COLO829 (cell line): ENCODE data around the gene PROS1.
A peak's percentile ranks its signal among the peaks of the same experiment; 100 is the strongest.
"Not testable (repeated sequence)": the region's sequence is repeated elsewhere in the genome, so short reads cannot be mapped to it uniquely, and the experiment has no call there.

Experiments
- DNase-seq: peaks from one replicate; pipeline ENCODE4 v3.0.0; 2012; ENCODE audit warnings: low spot score

The PROS1 gene

GRCh38 chr3:93873412-93873811, 100.3 kb downstream of the PROS1 start:
- not testable (repeated sequence) for DNase-seq

- no peak for DNase-seq
Measured at GRCh38 chr3:93867425-93867824, 106.3 kb downstream of the PROS1 start.

GRCh38 chr3:93861017-93861416, 112.7 kb downstream of the PROS1 start:
- no peak for DNase-seq

DNA sequence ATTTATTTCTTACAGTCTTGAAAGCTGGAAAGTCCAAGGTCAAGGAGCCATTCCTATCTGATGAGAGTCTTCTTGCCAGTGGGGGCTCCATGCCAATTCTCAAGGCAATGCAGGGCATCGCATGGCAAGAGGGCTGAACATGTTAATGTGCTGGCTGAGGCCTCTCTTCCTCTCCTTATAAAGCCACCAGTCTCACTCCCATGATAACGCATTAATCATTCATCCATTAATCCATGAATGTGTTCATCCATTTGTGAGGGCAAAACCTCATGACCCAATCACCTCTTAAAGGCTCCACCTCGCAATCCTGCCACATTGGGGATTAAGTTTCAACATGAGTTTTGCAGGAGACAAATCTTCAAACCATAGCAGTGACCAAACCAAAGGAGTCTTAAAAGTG, 118.3 kb downstream of the PROS1 start:
- DNase-seq, result no peak

GRCh38 chr3:93852228-93852627, 121.5 kb downstream of the PROS1 start:
- not testable (repeated sequence) for DNase-seq

- DNase-seq, result peak; percentile 78
Measured at GRCh38 chr3:93843981-93844380, 129.7 kb downstream of the PROS1 start.

- not testable (repeated sequence) for DNase-seq
Measured at GRCh38 chr3:93839193-93839592, 134.5 kb downstream of the PROS1 start.
